H1 (cell line): ENCODE data around the gene MRPL34. TPM values are rescaled to one million over a fixed set of nuclear protein-coding genes. Genes with fewer than 3 reads are reported as not detected.

Source experiments
- CHD7 ChIP-seq: fragments of 300-600 bp; sonication (generic); IDR thresholded peaks from 2 replicates; pipeline ENCODE4 v1.7.1; 2012; ENCODE audit warnings: low read length, moderate library complexity, mild to moderate bottlenecking, inconsistent platforms; ENCODE audit not compliant: insufficient replicate concordance
- POLR2A ChIP-seq, 2 experiments: IDR thresholded peaks; 1 replicate in 1 of 2; 2 replicates in 1 of 2; pipeline ENCODE4 v1.6.1; 2011; ENCODE audit warnings: low read depth in 2 of 2, low read length in 2 of 2, mild to moderate bottlenecking in 2 of 2; ENCODE audit errors: control extremely low read depth in 1 of 2
- POLR2AphosphoS5 ChIP-seq: IDR thresholded peaks from 2 replicates; pipeline ENCODE4 v1.6.1; 2011; ENCODE audit warnings: low read depth, low read length
- polyA plus RNA-seq, 7 experiments: library from polyadenylated mRNA; depleted of rRNA in 3 of 7; stranded (reverse) in 5 of 7; unstranded in 2 of 7; fragments of >200 nt in 5 of 7; fragments of 200-250 nt in 2 of 7; gene quantifications; 1 replicate in 5 of 7; 2 replicates in 1 of 7; 4 replicates in 1 of 7; pipeline versions ENCODE4 v1.2.1 to v1.2.3, GENCODE V29; 2011 to 2013; ENCODE audit warnings: missing spikeins in 2 of 7, mixed read lengths in 2 of 7
- total RNA-seq: library from RNA; stranded (reverse); fragmentation: NEBNext Ultra II Directional; extraction: Animal tissue kit (Norgen Biotek cat#: 25700); gene quantifications from 2 replicates; pipeline ENCODE4 v1.2.1, GENCODE V29; 2021

MRPL34 gene
- total and polyA plus RNA-seq, 2 of the 8 experiments (the other 6 are each of a cell fraction or from before 2014, with no cell fraction given) = 91.9 to 99.6 TPM

DNA sequence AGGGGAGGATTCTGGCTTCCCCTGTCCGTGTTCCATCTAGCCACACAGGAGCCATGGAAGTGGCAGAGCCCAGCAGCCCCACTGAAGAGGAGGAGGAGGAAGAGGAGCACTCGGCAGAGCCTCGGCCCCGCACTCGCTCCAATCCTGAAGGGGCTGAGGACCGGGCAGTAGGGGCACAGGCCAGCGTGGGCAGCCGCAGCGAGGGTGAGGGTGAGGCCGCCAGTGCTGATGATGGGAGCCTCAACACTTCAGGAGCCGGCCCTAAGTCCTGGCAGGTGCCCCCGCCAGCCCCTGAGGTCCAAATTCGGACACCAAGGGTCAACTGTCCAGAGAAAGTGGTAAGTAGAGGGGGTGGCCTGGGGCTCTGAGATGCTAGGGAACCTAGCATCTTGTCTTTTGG lies 36.9 kb upstream of the MRPL34 start (continued):
- TF ChIP-seq CHD7 = no peak
- TF ChIP-seq POLR2A (IDR thresholded peaks at IDR 0.05; ENCODE audit: control extremely low read depth in 1 of 2, low read depth in 2 of 2, low read length in 2 of 2) = no peak
- TF ChIP-seq POLR2AphosphoS5 = no peak
